ENCODE results near the gene CDK7. TPM values are rescaled to one million over a fixed set of nuclear protein-coding genes. Genes with fewer than 3 reads are reported as not detected.

Gene CDK7
- polyA plus RNA-seq, 1 donor (not counting 4 experiments of a cell fraction or from before 2014, with no cell fraction given), result 80.5 TPM

GRCh38 chr5:69224520-69224919 is 10.2 kb upstream of the CDK7 start:
- H3K4me2 ChIP-seq (ENCODE audit: control insufficient read depth, extremely low read depth, insufficient read depth, low read depth, low read length), result no peak overlapping the region
- no peaks in the 10 kb centered on the region for H3K27me3 ChIP-seq (ENCODE audit: control insufficient read depth, extremely low read depth, insufficient read depth, low read length)
- TF ChIP-seq CTCF (optimal IDR thresholded peaks at IDR 0.05 in 1 of 3, IDR thresholded peaks at IDR 0.05 in 1 of 3, conservative IDR thresholded peaks at IDR 0.05 in 1 of 3; ENCODE audit: extremely low read depth in 1 of 3, insufficient read depth in 2 of 3, low read length in 3 of 3), result no peak
- TF ChIP-seq EZH2 (IDR thresholded peaks at IDR 0.05; ENCODE audit: low read length), result no peak
- H3K79me2 ChIP-seq (ENCODE audit: control insufficient read depth, insufficient read depth, low read length), result peaks cover 17% of the 10 kb centered on the region
- H3K9ac ChIP-seq (ENCODE audit: control insufficient read depth, extremely low read depth, insufficient read depth, low read length), result no peak overlapping the region
- no peaks in the 10 kb centered on the region for H4K20me1 ChIP-seq (ENCODE audit: control insufficient read depth, extremely low read depth, insufficient read depth, low read length)
- H3K4me1 ChIP-seq (ENCODE audit: control insufficient read depth, extremely low read depth, insufficient read depth, low read length), result no peaks in the 10 kb centered on the region
- H3K36me3 ChIP-seq (ENCODE audit: control insufficient read depth in 2 of 2, extremely low read depth in 1 of 2, insufficient read depth in 2 of 2, low read length in 2 of 2), result peaks cover 0 to 3% of the 10 kb centered on the region in 2 experiments
- no peak overlapping the region for H3K4me3 ChIP-seq (ENCODE audit: control insufficient read depth in 2 of 3, extremely low read depth in 1 of 3, insufficient read depth in 2 of 3, low read depth in 1 of 3, low read length in 3 of 3)
- no peak overlapping the region for H3K27ac ChIP-seq (ENCODE audit: control insufficient read depth, insufficient read depth, low read length)
- DNase-seq (ENCODE audit: low read depth, low spot score), result no peak
- H3K9me1 ChIP-seq (ENCODE audit: control insufficient read depth, extremely low read depth, insufficient read depth, low read length), result no peaks in the 10 kb centered on the region
- dilution Hi-C loops (cut with MboI; ENCODE audit: extremely low pct_ligation_motif_present, low sequenced_read_pairs), result no loop called here
- H3K9me3 ChIP-seq (ENCODE audit: control insufficient read depth, low read depth, low read length), result no peaks in the 10 kb centered on the region
- H2AFZ ChIP-seq (ENCODE audit: control insufficient read depth, low read length), result no peak overlapping the region
- FAIRE-seq, result no peak

- FAIRE-seq (no peak), DNase-seq (ENCODE audit: low read depth, low spot score) (no peak)
- Histone ChIP-seq H3K4me3 (ENCODE audit: control insufficient read depth in 2 of 3, extremely low read depth in 1 of 3, insufficient read depth in 2 of 3, low read depth in 1 of 3, low read length in 3 of 3) (no peak overlapping the region), H3K27ac (ENCODE audit: control insufficient read depth, insufficient read depth, low read length) (no peak overlapping the region), H3K36me3 (ENCODE audit: control insufficient read depth in 2 of 2, extremely low read depth in 1 of 2, insufficient read depth in 2 of 2, low read length in 2 of 2) (peaks cover 0 to 3% of the 10 kb centered on the region in 2 experiments), H3K4me2 (ENCODE audit: control insufficient read depth, extremely low read depth, insufficient read depth, low read depth, low read length) (no peak overlapping the region), H2AFZ (ENCODE audit: control insufficient read depth, low read length) (no peak overlapping the region), H3K27me3 (ENCODE audit: control insufficient read depth, extremely low read depth, insufficient read depth, low read length) (no peaks in the 10 kb centered on the region), H3K79me2 (ENCODE audit: control insufficient read depth, insufficient read depth, low read length) (peaks cover 9% of the 10 kb centered on the region), H3K9ac (ENCODE audit: control insufficient read depth, extremely low read depth, insufficient read depth, low read length) (no peak overlapping the region), H3K9me3 (ENCODE audit: control insufficient read depth, low read depth, low read length) (no peaks in the 10 kb centered on the region), H3K9me1 (ENCODE audit: control insufficient read depth, extremely low read depth, insufficient read depth, low read length) (no peaks in the 10 kb centered on the region), H4K20me1 (ENCODE audit: control insufficient read depth, extremely low read depth, insufficient read depth, low read length) (no peaks in the 10 kb centered on the region), H3K4me1 (ENCODE audit: control insufficient read depth, extremely low read depth, insufficient read depth, low read length) (peaks cover 2% of the 10 kb centered on the region)
- dilution Hi-C loops (cut with MboI; ENCODE audit: extremely low pct_ligation_motif_present, low sequenced_read_pairs), result no loop called here
- TF ChIP-seq EZH2 (IDR thresholded peaks at IDR 0.05; ENCODE audit: low read length), result no peak
These were observed 8.8 kb upstream of the CDK7 start for GRCh38 chr5:69225860-69226259.

GRCh38 chr5:69230181-69230580 is 4.5 kb upstream of the CDK7 start:
- no peak for TF ChIP-seq CTCF (optimal IDR thresholded peaks at IDR 0.05 in 1 of 3, IDR thresholded peaks at IDR 0.05 in 1 of 3, conservative IDR thresholded peaks at IDR 0.05 in 1 of 3; ENCODE audit: extremely low read depth in 1 of 3, insufficient read depth in 2 of 3, low read length in 3 of 3)
- TF ChIP-seq EZH2 (IDR thresholded peaks at IDR 0.05; ENCODE audit: low read length), result no peak
- Histone ChIP-seq H3K9me3 (ENCODE audit: control insufficient read depth, low read depth, low read length) (no peaks in the 10 kb centered on the region), H3K4me3 (ENCODE audit: control insufficient read depth in 2 of 3, extremely low read depth in 1 of 3, insufficient read depth in 2 of 3, low read depth in 1 of 3, low read length in 3 of 3) (no peak overlapping the region), H3K9ac (ENCODE audit: control insufficient read depth, extremely low read depth, insufficient read depth, low read length) (no peak overlapping the region), H3K9me1 (ENCODE audit: control insufficient read depth, extremely low read depth, insufficient read depth, low read length) (no peaks in the 10 kb centered on the region), H3K79me2 (ENCODE audit: control insufficient read depth, insufficient read depth, low read length) (peaks cover 4% of the 10 kb centered on the region), H3K27ac (ENCODE audit: control insufficient read depth, insufficient read depth, low read length) (peak overlapping the region; percentile 13), H2AFZ (ENCODE audit: control insufficient read depth, low read length) (no peak overlapping the region), H3K4me1 (ENCODE audit: control insufficient read depth, extremely low read depth, insufficient read depth, low read length) (peaks cover 12% of the 10 kb centered on the region), H3K36me3 (ENCODE audit: control insufficient read depth in 2 of 2, extremely low read depth in 1 of 2, insufficient read depth in 2 of 2, low read length in 2 of 2) (peaks cover 0 to 3% of the 10 kb centered on the region in 2 experiments), H4K20me1 (ENCODE audit: control insufficient read depth, extremely low read depth, insufficient read depth, low read length) (no peaks in the 10 kb centered on the region), H3K27me3 (ENCODE audit: control insufficient read depth, extremely low read depth, insufficient read depth, low read length) (no peaks in the 10 kb centered on the region), H3K4me2 (ENCODE audit: control insufficient read depth, extremely low read depth, insufficient read depth, low read depth, low read length) (no peak overlapping the region)
- dilution Hi-C loops (cut with MboI; ENCODE audit: extremely low pct_ligation_motif_present, low sequenced_read_pairs), result no loop called here
- DNase-seq (ENCODE audit: low read depth, low spot score) (no peak), FAIRE-seq (no peak)
